Naive thymus-derived CD8-positive, alpha-beta T cell (primary cell): Measurements from ENCODE around the gene PARD3B. TPM values are rescaled to one million over a fixed set of nuclear protein-coding genes. Genes with fewer than 3 reads are reported as not detected.

Source experiments
- ATAC-seq, 2 donors: fragments of 150-1000 bp; cut with Tn5 transposase in 1 of 2; sonication (Bioruptor Pico), chemical (Tn5 transposase) in 1 of 2; 1 replicate in 1 of 2; 2 replicates in 1 of 2; pipeline ENCODE4 v1.10.0; 2021; ENCODE audit warnings: mild to moderate bottlenecking in 2 of 2, moderate library complexity in 2 of 2
- POLR2A ChIA-PET: fragments of 350-600 bp; sonication (Branson Sonifier 250); formaldehyde crosslinking; loops from one replicate; lab custom pipeline; 2021; ENCODE audit warnings: antibody characterized with exemption; lab: Charles Lee
- DNase-seq, 10 donors: peaks; one replicate each; pipeline versions ENCODE4 v3.0.0 to v3.0.0-alpha.2; 2020 to 2022
- H3K27ac Mint-ChIP-seq, 10 donors: one replicate each; pipeline ENCODE4 v1.8.0; 2020 to 2022; ENCODE audit warnings: mild to moderate bottlenecking in 10 of 10, mixed read lengths in 10 of 10, moderate library complexity in 4 of 10, inconsistent platforms in 1 of 10
- H3K27me3 Mint-ChIP-seq, 5 donors: one replicate each; pipeline ENCODE4 v1.8.0; 2021 to 2022; ENCODE audit warnings: mixed read lengths in 5 of 5
- H3K36me3 Mint-ChIP-seq, 3 donors: one replicate each; pipeline ENCODE4 v1.8.0; 2020 to 2022; ENCODE audit warnings: mixed read lengths in 3 of 3, mild to moderate bottlenecking in 2 of 3, inconsistent platforms in 1 of 3
- H3K4me1 Mint-ChIP-seq, 4 donors: one replicate each; pipeline ENCODE4 v1.8.0; 2021 to 2022; ENCODE audit warnings: mixed read lengths in 4 of 4
- H3K4me3 Mint-ChIP-seq, 10 donors: one replicate each; pipeline ENCODE4 v1.8.0; 2020 to 2022; ENCODE audit warnings: mild to moderate bottlenecking in 10 of 10, mixed read lengths in 10 of 10, moderate library complexity in 6 of 10, inconsistent platforms in 1 of 10
- H3K9me3 Mint-ChIP-seq, 9 donors: one replicate each; pipeline ENCODE4 v1.8.0; 2020 to 2022; ENCODE audit warnings: mixed read lengths in 9 of 9, mild to moderate bottlenecking in 3 of 9, inconsistent platforms in 1 of 9, moderate library complexity in 1 of 9
- polyA plus RNA-seq, 3 donors: library from polyadenylated mRNA; unstranded; fragments of 300-500 nt; fragmentation: Illumina TruSeq; gene quantifications; one replicate each; pipeline ENCODE4 v1.2.3, GENCODE V29; 2021
- total RNA-seq, 8 experiments: library from RNA in 2 of 8; stranded (reverse) in 2 of 8; gene quantifications; one replicate each; pipeline ENCODE4 v1.2.3 and lab custom pipeline; 2021 to 2026

PARD3B gene
- total and polyA plus RNA-seq, 5 experiments from 2014 or later, result 0.22 to 3.8 (median 1.3) TPM; not detected in 1

GRCh38 chr2:204946892-204947291 is 401.6 kb downstream of the PARD3B start:
- peaks cover 5 to 38% (median 22%) of the 10 kb centered on the region in 3 donors for H3K36me3 Mint-ChIP-seq
- POLR2A ChIA-PET, result no interaction called here
- peaks cover 25 to 52% (median 33%) of the 10 kb centered on the region in 4 donors for H3K4me1 Mint-ChIP-seq
- H3K27me3 Mint-ChIP-seq, result no peaks in the 10 kb centered on the region
- peaks cover 7 to 35% (median 27%) of the 10 kb centered on the region in 9 donors for H3K9me3 Mint-ChIP-seq
- no peak for ATAC-seq
- peak overlapping the region in 5 of 10 donors; percentile 0 to 71 (median 52) for H3K27ac Mint-ChIP-seq
- no peak for DNase-seq
- H3K4me3 Mint-ChIP-seq, result no peak overlapping the region

- H3K4me1 Mint-ChIP-seq, result peaks cover 23 to 49% (median 29%) of the 10 kb centered on the region in 4 donors
- H3K27ac Mint-ChIP-seq, result peak overlapping the region in 6 of 10 donors; percentile 7 to 93 (median 54)
- H3K4me3 Mint-ChIP-seq, result peak overlapping the region in 5 of 10 donors; percentile 8 to 63 (median 22)
- DNase-seq (no peak), ATAC-seq (no peak)
- POLR2A ChIA-PET, result no interaction called here
- H3K27me3 Mint-ChIP-seq, result no peaks in the 10 kb centered on the region
- H3K9me3 Mint-ChIP-seq, result peaks cover 7 to 35% (median 27%) of the 10 kb centered on the region in 9 donors
- peaks cover 5 to 39% (median 22%) of the 10 kb centered on the region in 3 donors for H3K36me3 Mint-ChIP-seq
Measured at GRCh38 chr2:204947405-204947804, 402.1 kb downstream of the PARD3B start.

- DNase-seq (peak in 2 of 10 donors; percentile 22 to 27), ATAC-seq (peak in 1 of 2 donors; percentile 53)
- Mint-ChIP-seq H3K4me3 (peak overlapping the region in 9 of 10 donors; percentile 34 to 69 (median 64)), H3K9me3 (peaks cover 7 to 35% (median 27%) of the 10 kb centered on the region in 9 donors), H3K4me1 (peaks cover 23 to 50% (median 30%) of the 10 kb centered on the region in 4 donors), H3K27ac (peak overlapping the region; percentile 7 to 93 (median 80)), H3K27me3 (no peaks in the 10 kb centered on the region), H3K36me3 (peaks cover 5 to 39% (median 22%) of the 10 kb centered on the region in 3 donors)
- POLR2A ChIA-PET, result interaction anchor here (2.2 kb wide), 1 partner anchor 22 kb away, joined by 8 read pairs; no protein-coding TSS in a partner anchor
Measured at GRCh38 chr2:204948024-204948763, 402.9 kb downstream of the PARD3B start.

- H3K4me1 Mint-ChIP-seq, result peaks cover 23 to 56% (median 32%) of the 10 kb centered on the region in 4 donors
- H3K27me3 Mint-ChIP-seq, result no peaks in the 10 kb centered on the region
- peak in 2 of 10 donors; percentile 5 to 7 for DNase-seq
- peak; percentile 32 to 33 for ATAC-seq
- POLR2A ChIA-PET, result interaction anchor here (0.6 to 2.2 kb wide), 3 partner anchors 22 to 36 kb away, joined by 3 to 8 read pairs (median 5); no protein-coding TSS in a partner anchor
- peak overlapping the region in 6 of 10 donors; percentile 60 to 69 (median 65) for H3K4me3 Mint-ChIP-seq
- H3K9me3 Mint-ChIP-seq, result peaks cover 7 to 30% (median 22%) of the 10 kb centered on the region in 9 donors
- H3K36me3 Mint-ChIP-seq, result peaks cover 2 to 34% (median 22%) of the 10 kb centered on the region in 3 donors
- H3K27ac Mint-ChIP-seq, result peak overlapping the region in 8 of 10 donors; percentile 7 to 93 (median 85)
Measured at GRCh38 chr2:204948822-204949221, 403.5 kb downstream of the PARD3B start.

GRCh38 chr2:204950695-204951346 is 405.5 kb downstream of the PARD3B start:
- Mint-ChIP-seq H3K27ac (peak overlapping the region in 2 of 10 donors; percentile 41 to 45), H3K4me3 (no peak overlapping the region), H3K27me3 (no peaks in the 10 kb centered on the region), H3K36me3 (peaks cover 0 to 21% (median 12%) of the 10 kb centered on the region in 3 donors), H3K9me3 (peaks cover 2 to 18% (median 9%) of the 10 kb centered on the region in 9 donors), H3K4me1 (peaks cover 18 to 55% (median 32%) of the 10 kb centered on the region in 4 donors)
- ATAC-seq (no peak), DNase-seq (no peak)
- POLR2A ChIA-PET, result interaction anchor here (1.0 kb wide), 1 partner anchor 20 kb away, joined by 6 read pairs; no protein-coding TSS in a partner anchor

GRCh38 chr2:204958371-204958770 is 413.1 kb downstream of the PARD3B start:
- Mint-ChIP-seq H3K4me1 (peaks cover 19 to 55% (median 34%) of the 10 kb centered on the region in 4 donors), H3K36me3 (peaks cover 0 to 11% (median 3%) of the 10 kb centered on the region in 3 donors), H3K27me3 (no peaks in the 10 kb centered on the region), H3K4me3 (peak overlapping the region in 7 of 10 donors; percentile 3 to 58 (median 48)), H3K9me3 (peaks cover 0 to 17% (median 0%) of the 10 kb centered on the region in 9 donors), H3K27ac (peak overlapping the region in 4 of 10 donors; percentile 20 to 84 (median 33))
- DNase-seq (peak in 1 of 10 donors; percentile 9), ATAC-seq (peak; percentile 30 to 47)
- POLR2A ChIA-PET, result no interaction called here

GRCh38 chr2:204964414-204964813 is 419.1 kb downstream of the PARD3B start:
- H3K36me3 Mint-ChIP-seq, result peaks cover 2 to 14% (median 3%) of the 10 kb centered on the region in 3 donors
- no peak overlapping the region for H3K4me3 Mint-ChIP-seq
- peak overlapping the region in 1 of 10 donors; percentile 80 for H3K27ac Mint-ChIP-seq
- DNase-seq (no peak), ATAC-seq (no peak)
- POLR2A ChIA-PET, result no interaction called here
- peaks cover 0 to 26% (median 2%) of the 10 kb centered on the region in 9 donors for H3K9me3 Mint-ChIP-seq
- peaks cover 30 to 56% (median 46%) of the 10 kb centered on the region in 4 donors for H3K4me1 Mint-ChIP-seq
- H3K27me3 Mint-ChIP-seq, result no peaks in the 10 kb centered on the region

GRCh38 chr2:204966245-204966644 is 421.0 kb downstream of the PARD3B start:
- H3K4me1 Mint-ChIP-seq, result peaks cover 31 to 59% (median 59%) of the 10 kb centered on the region in 4 donors
- POLR2A ChIA-PET, result interaction anchor here (0.5 to 2.7 kb wide), 12 partner anchors 10 to 164 kb away, joined by 3 to 11 read pairs (median 4); no protein-coding TSS in a partner anchor
- peaks cover 0 to 9% (median 2%) of the 10 kb centered on the region in 3 donors for H3K36me3 Mint-ChIP-seq
- H3K27me3 Mint-ChIP-seq, result no peaks in the 10 kb centered on the region
- ATAC-seq (no peak), DNase-seq (no peak)
- peaks cover 0 to 14% (median 0%) of the 10 kb centered on the region in 9 donors for H3K9me3 Mint-ChIP-seq
- H3K4me3 Mint-ChIP-seq, result peak overlapping the region in 1 of 10 donors; percentile 55
- H3K27ac Mint-ChIP-seq, result peak overlapping the region in 9 of 10 donors; percentile 30 to 100 (median 97)

- ATAC-seq (peak; percentile 74 to 78), DNase-seq (peak; percentile 13 to 78 (median 45))
- Mint-ChIP-seq H3K9me3 (peaks cover 0 to 9% (median 0%) of the 10 kb centered on the region in 9 donors), H3K4me1 (peaks cover 28 to 66% (median 53%) of the 10 kb centered on the region in 4 donors), H3K27ac (peak overlapping the region; percentile 93 to 100 (median 97)), H3K36me3 (peaks cover 0 to 5% (median 2%) of the 10 kb centered on the region in 3 donors), H3K4me3 (peak overlapping the region; percentile 40 to 82 (median 68)), H3K27me3 (no peaks in the 10 kb centered on the region)
- POLR2A ChIA-PET, result interaction anchor here (0.7 to 2.7 kb wide), 23 partner anchors 10 to 163 kb away, joined by 3 to 11 read pairs (median 5); no protein-coding TSS in a partner anchor
Measured at GRCh38 chr2:204967199-204967960, 422.1 kb downstream of the PARD3B start.

GRCh38 chr2:204971206-204971907 is 426.1 kb downstream of the PARD3B start:
- H3K27me3 Mint-ChIP-seq, result no peaks in the 10 kb centered on the region

More at GRCh38 chr2:204971206-204971907, 426.1 kb downstream of the PARD3B start:
- Mint-ChIP-seq H3K27ac (peak overlapping the region; percentile 75 to 96 (median 86)), H3K36me3 (peaks cover 0 to 3% (median 2%) of the 10 kb centered on the region in 3 donors), H3K9me3 (peaks cover 0 to 9% (median 0%) of the 10 kb centered on the region in 9 donors), H3K4me3 (peak overlapping the region in 9 of 10 donors; percentile 26 to 76 (median 53)), H3K4me1 (peaks cover 25 to 56% (median 53%) of the 10 kb centered on the region in 4 donors)
- peak in 4 of 10 donors; percentile 11 to 74 (median 37) for DNase-seq
- POLR2A ChIA-PET, result interaction anchor here (0.7 to 2.0 kb wide), 13 partner anchors 11 to 105 kb away, joined by 3 to 8 read pairs (median 4); no protein-coding TSS in a partner anchor
- ATAC-seq, result peak; percentile 70 to 73
